GM18499 (cell line): Measurements from ENCODE around the gene TMEM38B.
"Not testable (repeated sequence)": the region's sequence is repeated elsewhere in the genome, so short reads cannot be mapped to it uniquely, and the experiment has no call there.

Experiments
- ATAC-seq: cut with Tn5 transposase; IDR thresholded peaks from one replicate; pipeline ENCODE4 v1.9.1; 2021; ENCODE audit warnings: moderate number of reproducible peaks; ENCODE audit not compliant: insufficient read depth, unreplicated experiment

The TMEM38B gene

GRCh38 chr9:105713260-105714019 lies 19.1 kb downstream of the TMEM38B start:
- ATAC-seq, result no peak

- no peak for ATAC-seq
Measured at GRCh38 chr9:105714020-105714331, 19.6 kb downstream of the TMEM38B start.

- no peak for ATAC-seq
Measured at GRCh38 chr9:105716146-105716545, 21.8 kb downstream of the TMEM38B start.

- no peak for ATAC-seq
Measured at GRCh38 chr9:105722099-105722498, 27.8 kb downstream of the TMEM38B start.

- no peak for ATAC-seq
Measured at GRCh38 chr9:105725370-105725769, 31.0 kb downstream of the TMEM38B start.

- not testable (repeated sequence) for ATAC-seq
Measured at GRCh38 chr9:105728230-105728629, 33.9 kb downstream of the TMEM38B start.

- ATAC-seq, result not testable (repeated sequence)
Measured at GRCh38 chr9:105731420-105731819, 37.1 kb downstream of the TMEM38B start.

- no peak for ATAC-seq
Measured at GRCh38 chr9:105735366-105735765, 41.0 kb downstream of the TMEM38B start.

GRCh38 chr9:105737205-105737604 lies 42.9 kb downstream of the TMEM38B start:
- no peak for ATAC-seq

GRCh38 chr9:105742088-105742487 lies 47.7 kb downstream of the TMEM38B start:
- ATAC-seq, result no peak

- not testable (repeated sequence) for ATAC-seq
Measured at GRCh38 chr9:105747325-105747724, 53.0 kb downstream of the TMEM38B start.

- no peak for ATAC-seq
Measured at GRCh38 chr9:105751761-105752160, 57.4 kb downstream of the TMEM38B start.

- no peak for ATAC-seq
Measured at GRCh38 chr9:105757496-105758251, 63.3 kb downstream of the TMEM38B start.

- no peak for ATAC-seq
Measured at GRCh38 chr9:105760053-105760452, 65.7 kb downstream of the TMEM38B start.

- ATAC-seq, result not testable (repeated sequence)
Measured at GRCh38 chr9:105782561-105783494, 88.5 kb downstream of the TMEM38B start.

GRCh38 chr9:105783495-105783872 lies 89.1 kb downstream of the TMEM38B start:
- ATAC-seq, result not testable (repeated sequence)

- ATAC-seq, result not testable (repeated sequence)
Measured at GRCh38 chr9:105786796-105787195, 92.5 kb downstream of the TMEM38B start.

- ATAC-seq, result no peak
Measured at GRCh38 chr9:105816202-105816744, 121.9 kb downstream of the TMEM38B start.

GRCh38 chr9:105816981-105817380 lies 122.6 kb downstream of the TMEM38B start:
- ATAC-seq, result no peak

- ATAC-seq, result no peak
Measured at GRCh38 chr9:105818903-105819302, 124.6 kb downstream of the TMEM38B start.
